GF-D8 (cell line): Measurements from ENCODE around the gene SUB1.

Experiments used
- DNase-seq: peaks from one replicate; lab custom pipeline; 2025; lab: John Stamatoyannopoulos, UW

The SUB1 gene

GRCh38 chr5:32645246-32645645 lies 59.9 kb downstream of the SUB1 start:
- DNase-seq = no peak

GRCh38 chr5:32646061-32646969 lies 61.0 kb downstream of the SUB1 start:
- DNase-seq = no peak

GRCh38 chr5:32651088-32651487 lies 65.7 kb downstream of the SUB1 start:
- DNase-seq = no peak

GRCh38 chr5:32651638-32652037 lies 66.3 kb downstream of the SUB1 start:
- DNase-seq = no peak
